Fibroblast of gingiva (primary cell): Measurements from ENCODE around the gene BACE2.
A peak's percentile ranks its signal among the peaks of the same experiment; 100 is the strongest.

ENCODE experiments used
- DNase-seq: peaks from one replicate; pipeline ENCODE4 v3.0.0-alpha.2; 2011; ENCODE audit warnings: low read depth

The BACE2 gene

DNA sequence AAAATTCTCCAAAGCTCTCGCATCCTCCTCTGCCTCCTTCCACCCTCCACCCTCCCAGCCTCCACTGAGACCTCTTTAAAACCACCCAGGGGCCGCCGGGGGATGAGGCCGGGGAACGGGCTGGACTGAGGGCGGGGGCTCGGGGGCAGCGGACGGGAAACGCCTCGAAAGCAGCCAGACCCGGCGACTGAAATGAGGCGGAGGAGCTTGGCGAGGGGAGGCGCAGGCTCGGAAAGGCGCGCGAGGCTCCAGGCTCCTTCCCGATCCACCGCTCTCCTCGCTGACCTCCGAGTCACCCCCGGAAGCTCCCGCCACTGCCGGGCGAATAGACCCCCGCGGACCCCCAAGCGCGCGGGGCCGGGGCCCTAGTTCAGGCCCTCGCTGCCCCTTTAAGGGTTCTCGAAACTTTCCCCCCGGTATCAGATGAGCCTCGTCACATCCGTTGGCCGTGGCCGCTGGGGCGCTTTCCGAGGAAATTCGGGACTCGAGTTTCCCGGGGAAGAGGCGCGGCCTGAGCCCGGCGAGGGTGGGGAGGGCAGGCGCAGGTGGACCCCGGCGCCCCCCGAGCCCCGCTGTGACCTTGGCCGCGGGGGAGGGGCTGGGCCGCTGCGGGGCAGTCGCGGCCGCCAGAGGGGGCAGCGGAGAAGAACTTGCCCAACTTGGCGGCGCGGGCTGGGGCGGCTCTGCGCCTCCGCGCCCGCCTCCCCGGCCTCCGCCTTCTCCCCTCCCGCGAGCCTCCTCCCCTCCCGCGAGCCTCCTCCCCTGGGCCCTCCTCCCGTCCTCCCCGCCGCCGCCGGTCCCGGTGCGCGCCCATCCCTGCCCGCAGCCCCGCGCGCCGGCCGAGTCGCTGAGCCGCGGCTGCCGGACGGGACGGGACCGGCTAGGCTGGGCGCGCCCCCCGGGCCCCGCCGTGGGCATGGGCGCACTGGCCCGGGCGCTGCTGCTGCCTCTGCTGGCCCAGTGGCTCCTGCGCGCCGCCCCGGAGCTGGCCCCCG is at the start of gene BACE2:
Gene BACE2 (plus strand): TSS at position 813 of the 995 bp plus-strand sequence. CDS start 104 bp downstream, at position 917.
- peak; percentile 71 for DNase-seq

DNA sequence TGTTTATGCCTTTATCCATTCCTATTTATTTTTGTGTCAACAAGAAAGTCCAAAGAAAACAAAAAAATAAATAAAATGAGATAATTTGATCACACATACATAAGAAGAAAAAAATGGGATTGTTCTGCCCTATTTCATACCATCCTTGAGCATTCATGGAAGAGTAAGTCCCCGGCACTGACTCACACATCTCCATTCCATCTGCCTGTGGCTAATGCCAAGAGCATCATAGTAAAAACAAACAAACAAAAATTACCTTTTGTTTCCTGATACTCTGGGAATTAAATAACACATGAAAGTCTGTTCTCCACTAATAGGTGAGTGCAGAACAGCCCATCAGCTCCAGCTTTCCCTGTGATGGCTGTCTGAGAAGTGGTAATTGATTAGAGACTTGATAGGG is 48.1 kb upstream of the BACE2 start:
- no peak for DNase-seq

DNA sequence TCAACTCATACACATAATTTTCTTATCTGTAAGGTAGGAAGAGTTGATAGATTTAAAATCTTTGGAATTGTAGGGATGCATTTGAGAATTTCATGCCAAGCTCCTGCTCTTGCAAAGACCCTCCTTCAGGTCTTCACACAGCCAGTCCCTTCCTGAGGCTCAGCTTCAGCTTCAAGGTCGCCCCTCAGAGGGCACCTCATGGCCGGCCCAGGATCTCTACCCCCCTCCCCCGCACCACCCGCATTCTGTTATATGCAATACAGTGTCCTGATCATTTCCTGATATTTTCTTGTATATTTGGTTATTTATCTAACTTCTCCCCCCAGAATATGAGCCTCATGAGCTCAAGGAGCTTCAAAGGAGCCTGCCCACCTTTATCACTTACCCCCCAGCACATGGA is 47.0 kb upstream of the BACE2 start:
- DNase-seq: no peak

DNA sequence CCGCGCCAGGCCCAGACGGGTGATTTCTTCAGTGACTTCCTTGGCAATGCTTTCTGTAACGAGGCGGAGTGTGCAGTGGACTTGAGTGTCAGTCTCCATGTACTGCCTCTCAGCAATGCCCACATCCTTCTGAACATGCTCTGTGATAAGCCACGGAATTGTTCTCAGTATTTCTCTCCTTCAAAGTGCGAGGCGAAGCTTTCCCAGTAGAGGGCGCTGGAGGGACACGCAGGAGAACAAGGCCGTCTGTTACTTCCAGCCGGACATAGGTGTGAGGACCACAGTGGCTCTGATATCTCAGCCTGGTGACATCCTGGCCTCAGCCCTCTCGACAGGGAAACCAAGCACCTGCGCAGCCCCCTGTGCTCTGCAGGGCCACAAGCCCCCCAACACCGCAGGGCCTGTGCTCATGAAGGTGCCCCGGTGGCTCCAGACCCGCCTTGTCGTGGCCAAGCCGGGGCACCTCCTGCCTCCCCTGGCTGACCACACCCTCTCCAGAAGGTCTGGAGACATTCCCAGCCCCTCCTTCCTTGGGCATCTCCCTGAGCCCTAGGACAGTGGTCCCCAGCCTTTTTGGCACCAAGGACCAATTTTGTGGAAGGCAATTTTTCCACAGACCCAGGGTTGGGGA is 46.1 kb upstream of the BACE2 start:
- no peak for DNase-seq

DNA sequence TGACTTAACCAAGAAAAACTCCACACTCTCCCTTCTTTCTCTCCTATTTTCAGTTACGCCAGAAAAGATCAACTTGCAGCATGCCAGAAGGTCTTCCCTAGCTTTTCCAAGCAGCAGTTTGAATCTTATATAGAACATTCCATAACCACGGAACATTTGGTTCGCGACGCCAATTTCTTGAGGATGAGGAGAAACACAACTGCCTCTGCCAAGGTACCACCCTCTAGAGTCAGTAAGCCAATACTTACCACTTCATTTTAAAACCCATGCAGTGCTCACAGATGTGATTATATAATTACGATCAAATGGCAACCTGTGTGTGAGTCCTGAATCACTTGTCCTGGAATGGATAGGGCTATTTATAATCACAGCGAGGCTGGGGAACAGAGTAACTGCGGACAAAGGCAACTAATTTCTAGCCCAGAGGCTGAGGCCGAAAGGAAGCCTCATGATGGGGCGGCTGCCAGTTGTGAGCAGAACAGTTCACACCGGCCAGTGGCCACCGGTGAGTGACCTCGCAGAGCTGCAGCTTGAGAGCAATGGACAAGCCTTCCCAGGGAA is 43.2 kb upstream of the BACE2 start:
- no peak for DNase-seq

DNA sequence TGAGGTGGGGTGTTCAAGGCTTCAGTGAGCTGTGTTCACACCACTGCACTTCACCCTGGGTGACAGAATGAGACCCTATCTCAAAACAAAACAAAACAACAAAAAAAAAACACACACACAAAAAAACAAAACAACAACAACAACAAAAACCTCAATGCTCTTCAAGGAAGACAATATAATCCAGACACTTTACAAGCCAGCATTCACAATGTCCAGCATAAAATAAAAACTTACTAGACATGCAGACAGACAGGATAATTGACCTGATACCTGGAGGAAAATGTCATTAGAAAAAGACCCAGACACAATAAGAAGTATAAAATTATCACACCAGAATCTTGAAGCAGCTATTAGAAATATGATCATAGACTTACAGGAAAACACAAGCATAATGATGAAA is 39.0 kb upstream of the BACE2 start:
- DNase-seq: no peak

DNA sequence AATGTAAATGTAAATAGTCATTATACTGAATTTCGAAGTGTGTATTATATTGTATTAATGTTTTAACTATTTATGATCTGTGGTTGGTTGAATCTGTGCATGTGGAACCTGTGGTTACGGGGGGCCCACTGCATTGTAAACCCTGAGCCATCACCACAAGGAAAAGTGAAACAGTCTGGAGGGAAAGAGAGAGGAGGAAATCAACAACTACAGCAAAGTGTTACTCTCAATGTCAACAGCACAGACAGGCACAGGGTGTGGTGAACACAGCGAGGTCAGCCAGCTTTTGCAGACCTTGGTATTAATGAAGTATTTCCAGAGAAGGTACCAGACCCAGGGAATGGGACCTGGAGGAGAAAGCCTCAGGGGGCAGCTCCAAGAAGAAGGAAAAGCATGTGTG is 37.1 kb upstream of the BACE2 start:
- DNase-seq: no peak

DNA sequence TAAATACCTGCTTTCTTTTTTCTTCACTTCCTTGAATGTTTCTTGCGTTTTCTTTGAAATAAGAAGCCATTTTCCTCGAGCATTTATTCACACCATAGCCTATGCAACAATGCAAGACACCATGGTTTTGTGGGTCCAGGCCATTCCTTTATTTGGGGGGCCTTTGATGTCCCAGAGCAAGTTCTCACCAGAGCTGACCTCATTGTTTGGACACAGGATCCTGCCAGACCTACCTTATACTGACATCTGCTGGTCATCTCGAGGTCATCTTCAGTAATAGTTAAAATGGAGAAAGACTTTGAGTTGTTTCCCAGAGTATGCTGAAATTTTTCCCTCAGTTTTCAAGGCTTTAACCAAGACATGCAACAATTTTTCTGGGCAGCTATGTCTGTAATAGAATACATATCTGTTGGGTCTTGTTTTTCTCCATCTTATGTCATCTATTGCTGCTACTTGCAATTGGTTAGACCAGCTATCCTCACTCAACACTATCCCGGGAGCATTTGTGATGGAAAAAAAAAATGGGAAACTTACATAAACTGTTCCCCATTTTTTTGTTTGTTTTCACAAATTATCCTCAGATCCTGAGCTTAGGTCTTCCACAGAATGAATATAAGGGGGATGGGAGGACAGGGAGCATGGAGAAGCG is 34.0 kb upstream of the BACE2 start:
- DNase-seq: peak; percentile 33

DNA sequence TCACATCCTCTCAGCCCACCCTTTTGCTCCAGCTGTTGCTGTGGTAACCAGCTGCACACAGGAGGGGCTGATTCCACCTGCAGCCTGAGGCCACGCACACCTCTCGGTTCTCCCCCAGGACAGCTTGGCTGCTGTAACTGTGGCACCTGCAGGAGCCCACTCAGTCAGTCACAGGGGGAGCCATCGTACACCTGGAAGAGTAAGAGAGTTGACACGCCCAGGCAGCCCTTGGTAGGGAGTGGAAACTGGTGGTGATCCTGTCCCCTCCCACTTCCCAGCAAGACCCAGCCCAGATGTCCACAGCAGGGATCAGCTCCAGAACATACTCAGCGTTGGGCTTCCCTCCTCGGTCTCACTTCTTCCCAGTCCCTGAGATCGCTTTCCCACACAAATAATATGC is 32.2 kb upstream of the BACE2 start:
- no peak for DNase-seq

DNA sequence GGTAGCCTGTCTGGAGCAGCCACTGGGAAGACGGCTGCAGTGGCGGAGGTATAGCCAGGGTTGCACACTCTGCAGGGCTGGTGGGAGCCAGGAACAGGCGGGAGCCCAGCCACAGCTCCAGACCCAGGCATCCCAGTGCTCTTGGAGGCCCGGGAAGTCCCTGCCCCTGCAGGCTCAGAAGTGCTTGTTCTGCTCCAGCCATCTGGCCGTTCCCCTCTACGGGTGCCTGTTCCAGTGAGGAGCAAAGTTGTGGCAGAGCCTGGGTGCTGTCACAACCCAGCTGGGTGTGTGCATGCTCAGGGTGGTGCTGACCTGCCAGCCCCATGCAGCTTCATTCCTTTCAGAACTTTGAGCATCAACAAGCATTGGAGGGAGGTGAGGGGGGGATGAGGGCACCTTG is 31.7 kb upstream of the BACE2 start:
- DNase-seq: no peak

DNA sequence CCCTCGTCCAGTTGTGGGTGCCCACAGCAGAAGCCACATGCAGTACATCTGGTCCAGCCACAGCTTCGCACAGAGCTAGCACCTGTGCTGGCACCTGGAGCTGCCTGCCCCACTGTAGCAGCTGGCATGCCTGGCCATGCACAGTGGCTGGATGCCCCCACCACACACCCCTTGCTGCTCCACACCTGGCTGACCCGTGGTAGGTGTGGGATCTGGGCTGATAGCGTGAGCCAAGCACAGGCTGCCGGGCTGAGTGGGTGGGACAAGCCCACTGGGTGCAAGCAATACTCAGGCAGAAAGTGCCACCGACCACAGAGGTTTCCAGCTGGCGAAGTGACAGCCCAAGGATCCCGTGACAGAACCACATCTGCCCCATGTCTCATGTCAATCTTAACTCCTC is 30.6 kb upstream of the BACE2 start:
- no peak for DNase-seq

DNA sequence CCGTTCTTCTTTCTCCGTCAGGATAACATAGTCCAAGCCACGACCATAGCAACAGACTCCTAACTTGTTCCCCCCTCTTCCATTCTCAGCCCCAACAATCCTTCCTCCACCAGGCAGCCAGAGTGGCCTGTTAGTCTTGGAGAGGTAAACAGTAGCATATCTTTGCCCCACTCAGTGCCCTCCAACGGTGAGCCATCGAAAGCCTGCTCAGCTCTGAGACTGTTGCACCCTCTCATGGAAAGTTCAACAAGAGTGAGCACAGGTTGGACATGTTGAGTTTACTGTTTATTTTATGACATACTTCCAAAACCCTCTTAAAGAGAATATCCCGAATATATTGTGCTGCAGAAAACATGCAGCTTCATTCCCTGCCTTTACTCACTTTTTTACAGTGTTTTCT is 30.1 kb upstream of the BACE2 start:
- DNase-seq: no peak

DNA sequence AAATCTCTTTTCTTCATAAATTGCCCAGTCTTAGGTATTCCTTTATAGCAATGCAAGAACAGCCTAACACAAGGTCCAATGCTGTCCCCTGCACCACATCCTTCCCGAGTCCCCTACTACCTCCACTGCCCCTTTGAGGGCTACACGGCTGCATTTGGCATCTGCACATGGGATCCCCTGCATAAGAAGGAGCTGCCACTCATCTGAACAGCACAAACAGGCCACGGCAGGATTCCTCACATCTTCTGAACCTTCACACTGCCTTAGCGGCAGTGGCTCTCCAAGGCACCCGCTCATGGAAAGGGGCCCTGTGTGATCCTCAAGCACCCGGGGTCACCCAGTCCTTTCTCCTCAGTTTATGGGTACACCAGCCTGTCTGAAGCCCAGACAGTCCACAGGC is 29.2 kb upstream of the BACE2 start:
- no peak for DNase-seq

DNA sequence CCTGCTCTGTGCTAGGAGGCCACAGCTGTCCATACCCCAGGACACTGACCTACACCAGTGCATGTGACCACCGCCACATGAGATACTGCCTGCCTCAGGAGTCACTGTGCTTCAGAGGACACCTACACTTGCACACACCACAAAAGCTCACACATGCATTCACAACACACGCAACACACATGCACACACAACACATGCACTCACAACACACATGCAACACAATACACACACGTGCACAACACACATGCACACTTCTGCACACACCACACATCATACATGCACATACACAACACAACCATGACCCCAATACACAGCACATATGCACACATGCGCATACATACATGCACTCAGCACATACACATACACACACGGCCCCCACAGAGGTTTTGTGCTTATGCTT is 28.7 kb upstream of the BACE2 start:
- no peak for DNase-seq

DNA sequence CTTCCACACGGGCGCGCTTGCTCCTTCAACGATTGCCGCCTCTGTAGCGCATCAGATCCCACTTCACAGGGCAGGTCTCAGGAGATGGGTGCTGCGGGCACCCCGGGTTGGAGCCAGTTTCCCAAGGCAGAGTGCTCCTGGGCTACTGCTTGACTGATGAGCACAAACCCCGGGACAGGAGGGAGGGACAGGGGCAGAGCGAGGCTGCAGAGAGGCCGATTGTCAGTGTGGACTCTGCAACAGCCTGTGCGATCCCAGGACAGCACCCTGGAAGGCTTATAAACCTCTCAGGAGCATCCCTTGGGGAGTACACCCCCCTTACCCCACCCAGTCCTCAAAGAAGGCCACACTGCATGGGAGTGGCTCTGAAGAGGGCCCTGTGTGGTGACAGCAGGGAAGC is 28.0 kb upstream of the BACE2 start:
- DNase-seq: no peak

DNA sequence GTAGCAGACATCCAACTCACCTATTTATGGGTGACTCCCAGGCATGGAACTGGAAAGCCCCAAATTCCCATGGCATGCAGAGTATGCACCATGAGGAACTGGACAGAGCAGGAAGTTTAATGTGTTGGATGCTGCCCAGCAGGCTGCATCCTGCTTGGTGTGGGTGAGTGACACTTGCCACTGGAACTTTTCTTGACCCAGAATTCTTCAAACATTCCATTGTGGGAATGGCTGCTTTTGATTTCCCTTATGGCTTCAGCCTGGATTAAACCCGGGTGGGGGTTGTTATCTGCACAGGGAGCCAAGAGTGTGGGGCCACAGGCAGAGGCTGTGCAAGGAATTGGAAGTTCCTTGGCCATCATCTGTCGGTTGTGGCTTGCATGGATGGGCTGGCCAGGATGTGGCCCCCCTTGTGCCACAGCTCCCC is 26.9 kb upstream of the BACE2 start:
- DNase-seq: no peak

DNA sequence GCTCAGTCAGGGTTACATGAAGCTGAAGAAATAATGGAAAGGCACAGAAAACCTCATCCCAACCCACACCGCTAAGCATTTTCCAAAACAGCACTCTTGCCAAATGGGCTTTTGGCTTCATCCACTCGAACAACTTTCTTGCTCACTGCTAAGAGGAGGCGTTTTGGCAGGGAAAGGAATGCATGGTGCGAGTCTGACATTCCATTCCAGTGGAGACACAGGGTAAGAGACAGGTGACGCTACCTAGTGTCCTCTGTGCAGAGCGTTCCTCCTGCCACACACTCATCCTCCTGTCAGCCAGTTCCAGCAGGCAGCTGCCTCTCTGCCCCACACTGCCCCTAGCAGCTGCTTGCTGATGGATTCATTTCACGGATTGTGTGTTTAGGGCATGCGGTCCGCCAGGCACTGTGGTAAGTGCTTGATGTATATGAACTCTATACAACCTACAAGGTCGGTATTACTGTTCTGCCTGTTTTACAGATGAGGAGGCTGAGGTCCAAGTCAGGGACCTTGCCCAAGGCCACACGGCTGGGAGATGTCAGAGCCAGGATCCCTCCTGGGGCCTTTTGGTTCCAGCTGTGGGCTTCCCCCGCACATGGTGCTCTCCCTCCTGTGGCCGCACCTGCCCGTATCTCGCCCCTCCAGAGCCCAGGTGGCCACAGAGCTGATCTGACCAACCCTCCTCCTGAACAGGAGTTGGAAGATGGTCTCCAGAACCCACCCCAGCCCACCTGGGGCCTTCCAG is 25.7 kb upstream of the BACE2 start:
- DNase-seq: peak; percentile 5

DNA sequence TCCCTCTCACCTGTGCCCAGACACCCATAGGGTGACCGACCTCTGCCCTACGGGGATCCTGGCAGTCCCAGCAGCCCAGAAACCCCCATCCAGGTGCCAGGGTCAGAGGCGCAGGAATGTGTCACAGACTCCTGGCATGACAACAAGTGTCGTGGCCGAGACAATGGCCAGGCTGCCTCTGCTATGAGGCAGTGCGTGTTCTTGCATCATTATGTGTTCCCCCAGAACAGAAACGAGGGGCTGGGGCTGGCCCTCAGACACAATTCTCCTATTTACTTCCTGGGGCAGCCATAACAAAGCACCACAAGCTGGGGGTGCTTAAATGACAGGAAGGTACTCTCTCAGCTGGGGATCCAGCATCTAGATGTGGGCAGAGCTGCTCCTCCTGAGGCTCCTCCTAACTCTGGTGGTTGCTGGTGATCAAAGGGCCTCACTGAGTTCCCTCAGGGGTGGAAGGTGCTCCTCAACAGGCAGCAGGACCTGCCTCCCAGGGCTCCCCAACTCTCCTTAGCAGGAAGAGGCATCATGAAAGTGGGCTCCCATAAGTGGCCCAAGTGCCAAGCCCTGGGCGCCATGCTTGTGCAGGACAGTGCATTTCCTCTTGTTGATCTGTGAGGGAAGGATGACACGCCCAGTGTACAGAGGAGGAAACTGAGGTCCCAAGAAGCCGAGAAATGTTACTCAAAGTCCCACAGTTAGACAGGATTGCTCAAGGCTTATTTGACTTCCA is 24.2 kb upstream of the BACE2 start:
- DNase-seq: no peak

DNA sequence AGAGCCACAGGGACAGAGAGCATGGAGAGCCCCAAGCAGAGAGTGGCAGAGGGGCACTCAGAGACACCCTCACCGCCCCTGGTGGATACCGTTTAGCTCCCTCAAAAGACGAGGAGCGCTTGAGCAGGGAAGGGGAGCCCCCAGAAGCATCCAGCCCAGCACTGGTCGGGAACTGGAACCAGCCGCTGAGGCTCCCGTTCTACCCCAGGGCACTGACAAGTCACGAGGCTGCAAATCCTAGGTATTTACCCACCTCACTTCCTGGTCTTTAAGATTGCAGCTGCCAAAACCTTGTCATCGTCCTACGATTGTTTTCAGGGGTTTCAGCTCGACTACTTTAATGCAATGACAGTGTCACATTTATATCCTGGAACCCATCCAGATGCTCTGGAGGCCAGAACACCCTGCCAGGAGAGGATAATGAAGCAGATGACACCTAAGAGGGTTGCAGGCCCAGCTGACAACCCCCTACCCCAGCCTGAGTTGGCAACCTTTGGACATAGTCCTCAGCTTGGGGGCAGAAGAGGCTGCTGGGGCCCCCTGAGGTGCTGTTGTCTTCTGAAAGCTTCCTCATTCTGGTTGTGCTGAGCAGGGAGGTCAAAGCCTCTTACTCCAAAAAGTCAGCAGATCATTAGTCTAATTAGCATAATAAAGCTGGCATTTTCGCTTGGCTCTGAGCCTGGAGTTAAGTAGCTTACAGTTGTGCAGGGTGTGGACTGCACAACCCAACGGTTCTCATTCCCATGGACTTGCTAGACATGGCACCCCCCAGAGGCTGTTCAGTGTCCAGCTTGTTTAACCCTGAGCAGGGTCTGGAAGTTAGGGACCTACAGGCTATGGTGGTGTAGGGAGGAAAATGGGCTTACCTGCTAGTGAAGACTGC is 20.6 kb upstream of the BACE2 start:
- DNase-seq: no peak

DNA sequence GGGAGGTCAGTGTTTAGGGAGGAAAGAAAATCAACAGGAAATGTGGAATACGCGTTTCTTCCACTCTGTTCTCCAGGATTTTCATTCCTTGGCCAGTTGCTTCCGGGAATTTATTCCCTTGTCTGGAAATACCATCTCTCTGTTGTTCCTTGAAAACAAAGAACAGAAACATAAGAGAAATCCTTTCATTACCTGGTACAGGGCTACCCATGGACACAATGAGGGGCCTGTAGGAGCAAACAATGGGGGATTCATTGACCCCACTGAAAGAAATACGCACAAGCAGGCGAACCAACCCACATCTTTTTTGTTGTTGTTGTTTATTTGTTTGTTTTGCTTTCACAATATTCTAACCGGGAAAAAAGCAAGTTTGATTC is 20.0 kb upstream of the BACE2 start:
- no peak for DNase-seq
